NCI-H146 treated with DMSO at 0.1 percent for 48 hours (cell line): ENCODE results near the gene LRRC45.

Experiments
- DNase-seq: peaks from one replicate; lab custom pipeline; 2025; ENCODE audit not compliant: unreplicated experiment; lab: John Stamatoyannopoulos, UW

Gene LRRC45

GRCh38 chr17:82050152-82050760 is 27.2 kb downstream of the LRRC45 start:
- DNase-seq: no peak

- DNase-seq: no peak
These were observed 27.9 kb downstream of the LRRC45 start for GRCh38 chr17:82050761-82051641.

- peak; percentile 14 for DNase-seq
These were observed 28.9 kb downstream of the LRRC45 start, which contains the start of the genes GPS1 and RFNG for GRCh38 chr17:82051776-82052637. Gene GPS1 (plus strand): TSS chr17:82051898. CDS start chr17:82051932, 34 bp downstream. Gene RFNG (minus strand): TSS chr17:82051811. CDS start chr17:82051766, 45 bp downstream.

GRCh38 chr17:82052638-82053059 is 29.5 kb downstream of the LRRC45 start:
- no peak for DNase-seq

GRCh38 chr17:82053130-82053529 is 30.0 kb downstream of the LRRC45 start:
- no peak for DNase-seq

- no peak for DNase-seq
These were observed 30.6 kb downstream of the LRRC45 start for GRCh38 chr17:82053556-82054263.

- DNase-seq: no peak
These were observed 31.4 kb downstream of the LRRC45 start for GRCh38 chr17:82054351-82055022.

- no peak for DNase-seq
These were observed 32.2 kb downstream of the LRRC45 start for GRCh38 chr17:82055023-82055964.

- no peak for DNase-seq
These were observed 33.0 kb downstream of the LRRC45 start for GRCh38 chr17:82055965-82056728.

- DNase-seq: no peak
These were observed 33.9 kb downstream of the LRRC45 start for GRCh38 chr17:82056729-82057621.

- no peak for DNase-seq
These were observed 35.2 kb downstream of the LRRC45 start for GRCh38 chr17:82058230-82058854.

- DNase-seq: no peak
These were observed 35.7 kb downstream of the LRRC45 start for GRCh38 chr17:82058855-82059249.

- no peak for DNase-seq
These were observed 36.3 kb downstream of the LRRC45 start for GRCh38 chr17:82059272-82060000.

GRCh38 chr17:82060001-82060380 is 36.9 kb downstream of the LRRC45 start:
- DNase-seq: no peak

GRCh38 chr17:82060614-82061013 is 37.5 kb downstream of the LRRC45 start:
- DNase-seq: no peak
